ENCODE measurements around the gene SMAD7. TPM values are rescaled to one million over a fixed set of nuclear protein-coding genes. Genes with fewer than 3 reads are reported as not detected.

Gene SMAD7
- total RNA-seq, 5 donors from 2014 or later (not counting 1 experiment from before 2014, with no cell fraction given) = 28.5 to 138 (median 57.7) TPM

- Histone ChIP-seq H3K9me3 (no peaks in the 10 kb centered on the region), H3K27ac (ENCODE audit: low read length) (no peak overlapping the region), H3K4me1 (ENCODE audit: control insufficient read depth in 1 of 2, extremely low read depth in 1 of 2, insufficient read depth in 2 of 2, low read length in 2 of 2) (peaks cover 0 to 7% of the 10 kb centered on the region in 2 experiments), H3K36me3 (ENCODE audit: control insufficient read depth in 2 of 2, extremely low read depth in 1 of 2, insufficient read depth in 1 of 2, low read length in 1 of 2) (no peaks in the 10 kb centered on the region), H3K4me3 (ENCODE audit: control insufficient read depth in 1 of 2, extremely low read depth in 1 of 2, low read length in 1 of 2) (no peak overlapping the region), H3K27me3 (replicated peaks in 1 of 2; ENCODE audit: control insufficient read depth in 2 of 2, extremely low read depth in 1 of 2, insufficient read depth in 2 of 2, low read length in 1 of 2) (peaks cover 0 to 4% of the 10 kb centered on the region in 2 experiments)
- no peak for ATAC-seq (replicated peaks in 1 of 4)
- CTCF ChIA-PET = interaction anchor here in 1 of 2 donors (0.7 kb wide), 1 partner anchor 94 kb away, joined by 4 read pairs; no protein-coding TSS in a partner anchor
- H3K36me3 Mint-ChIP-seq = no peaks in the 10 kb centered on the region
- no peak overlapping the region for H3K27ac Mint-ChIP-seq
- no peak overlapping the region for H3K4me3 Mint-ChIP-seq
- H3K27me3 Mint-ChIP-seq = peaks cover 4 to 5% of the 10 kb centered on the region in 2 donors
- no peak for DNase-seq
- no CpG with 5 or more reads among the region's 1 CpG for WGBS (ENCODE audit: insufficient coverage)
- peaks cover 7 to 25% (median 8%) of the 10 kb centered on the region in 3 donors for H3K4me1 Mint-ChIP-seq
- POLR2A ChIA-PET = interaction anchor here in 1 of 2 donors (0.6 kb wide), 1 partner anchor 67 kb away, joined by 3 read pairs; no protein-coding TSS in a partner anchor
- H3K9me3 Mint-ChIP-seq = no peaks in the 10 kb centered on the region
These were observed 69.8 kb downstream of the SMAD7 start for GRCh38 chr18:48880931-48881330.

GRCh38 chr18:48879008-48879431, 71.7 kb downstream of the SMAD7 start:
- peaks cover 4 to 5% of the 10 kb centered on the region in 2 donors for H3K27me3 Mint-ChIP-seq
- H3K4me3 Mint-ChIP-seq = no peak overlapping the region
- DNase-seq (no peak), ATAC-seq (replicated peaks in 1 of 4) (no peak)
- CTCF ChIA-PET = interaction anchor here in 1 of 2 donors (0.5 kb wide), 1 partner anchor 1375 kb away, joined by 3 read pairs; no protein-coding TSS in a partner anchor
- POLR2A ChIA-PET = no interaction called here
- H3K36me3 ChIP-seq (ENCODE audit: control insufficient read depth in 2 of 2, extremely low read depth in 1 of 2, insufficient read depth in 1 of 2, low read length in 1 of 2) = no peaks in the 10 kb centered on the region
- no peak overlapping the region for H3K27ac ChIP-seq (ENCODE audit: low read length)
- peaks cover 0 to 7% of the 10 kb centered on the region in 2 experiments for H3K4me1 ChIP-seq (ENCODE audit: control insufficient read depth in 1 of 2, extremely low read depth in 1 of 2, insufficient read depth in 2 of 2, low read length in 2 of 2)
- WGBS (ENCODE audit: insufficient coverage) = 91% methylated on average over 4 of the region's 15 CpGs
- H3K27me3 ChIP-seq (replicated peaks in 1 of 2; ENCODE audit: control insufficient read depth in 2 of 2, extremely low read depth in 1 of 2, insufficient read depth in 2 of 2, low read length in 1 of 2) = peaks cover 0 to 5% of the 10 kb centered on the region in 2 experiments
- no peak overlapping the region for H3K4me3 ChIP-seq (ENCODE audit: control insufficient read depth in 1 of 2, extremely low read depth in 1 of 2, low read length in 1 of 2)
- H3K9me3 Mint-ChIP-seq = no peaks in the 10 kb centered on the region
- H3K27ac Mint-ChIP-seq = no peak overlapping the region
- no peaks in the 10 kb centered on the region for H3K36me3 Mint-ChIP-seq
- H3K4me1 Mint-ChIP-seq = peaks cover 7 to 14% (median 8%) of the 10 kb centered on the region in 3 donors
- no peaks in the 10 kb centered on the region for H3K9me3 ChIP-seq

GRCh38 chr18:48878471-48878870, 72.3 kb downstream of the SMAD7 start:
- ATAC-seq (replicated peaks in 1 of 4) = no peak
- Mint-ChIP-seq H3K4me1 (peaks cover 7 to 13% (median 8%) of the 10 kb centered on the region in 3 donors), H3K27me3 (peaks cover 4 to 5% of the 10 kb centered on the region in 2 donors), H3K4me3 (no peak overlapping the region), H3K9me3 (no peaks in the 10 kb centered on the region), H3K27ac (no peak overlapping the region), H3K36me3 (no peaks in the 10 kb centered on the region)
- no peaks in the 10 kb centered on the region for H3K9me3 ChIP-seq
- H3K36me3 ChIP-seq (ENCODE audit: control insufficient read depth in 2 of 2, extremely low read depth in 1 of 2, insufficient read depth in 1 of 2, low read length in 1 of 2) = no peaks in the 10 kb centered on the region
- no peak overlapping the region for H3K4me3 ChIP-seq (ENCODE audit: control insufficient read depth in 1 of 2, extremely low read depth in 1 of 2, low read length in 1 of 2)
- DNase-seq = no peak
- POLR2A ChIA-PET = no interaction called here
- peaks cover 0 to 5% of the 10 kb centered on the region in 2 experiments for H3K27me3 ChIP-seq (replicated peaks in 1 of 2; ENCODE audit: control insufficient read depth in 2 of 2, extremely low read depth in 1 of 2, insufficient read depth in 2 of 2, low read length in 1 of 2)
- H3K4me1 ChIP-seq (ENCODE audit: control insufficient read depth in 1 of 2, extremely low read depth in 1 of 2, insufficient read depth in 2 of 2, low read length in 2 of 2) = peaks cover 0 to 7% of the 10 kb centered on the region in 2 experiments
- CTCF ChIA-PET = no interaction called here
- 90% methylated on average over 11 of the region's 12 CpGs for WGBS (ENCODE audit: insufficient coverage)
- no peak overlapping the region for H3K27ac ChIP-seq (ENCODE audit: low read length)

- Mint-ChIP-seq H3K9me3 (no peaks in the 10 kb centered on the region), H3K4me3 (no peak overlapping the region), H3K27me3 (peaks cover 4 to 5% of the 10 kb centered on the region in 2 donors), H3K36me3 (no peaks in the 10 kb centered on the region), H3K4me1 (peaks cover 9 to 13% (median 9%) of the 10 kb centered on the region in 3 donors), H3K27ac (no peak overlapping the region)
- WGBS (ENCODE audit: insufficient coverage) = 92% methylated on average over 2 of the region's 3 CpGs
- H3K27ac ChIP-seq (ENCODE audit: low read length) = no peak overlapping the region
- ChIA-PET POLR2A (interaction anchor here in 1 of 2 donors (0.6 kb wide), 1 partner anchor 80 kb away, joined by 3 read pairs; no protein-coding TSS in a partner anchor), CTCF (no interaction called here)
- peaks cover 0 to 5% of the 10 kb centered on the region in 2 experiments for H3K27me3 ChIP-seq (replicated peaks in 1 of 2; ENCODE audit: control insufficient read depth in 2 of 2, extremely low read depth in 1 of 2, insufficient read depth in 2 of 2, low read length in 1 of 2)
- H3K4me1 ChIP-seq (ENCODE audit: control insufficient read depth in 1 of 2, extremely low read depth in 1 of 2, insufficient read depth in 2 of 2, low read length in 2 of 2) = peaks cover 0 to 9% of the 10 kb centered on the region in 2 experiments
- no peaks in the 10 kb centered on the region for H3K36me3 ChIP-seq (ENCODE audit: control insufficient read depth in 2 of 2, extremely low read depth in 1 of 2, insufficient read depth in 1 of 2, low read length in 1 of 2)
- ATAC-seq (replicated peaks in 1 of 4) = no peak
- no peak overlapping the region for H3K4me3 ChIP-seq (ENCODE audit: control insufficient read depth in 1 of 2, extremely low read depth in 1 of 2, low read length in 1 of 2)
- no peaks in the 10 kb centered on the region for H3K9me3 ChIP-seq
- DNase-seq = no peak
These were observed 72.8 kb downstream of the SMAD7 start for GRCh38 chr18:48877941-48878340.

- Mint-ChIP-seq H3K27me3 (peaks cover 4 to 5% of the 10 kb centered on the region in 2 donors), H3K4me1 (peaks cover 9 to 13% (median 11%) of the 10 kb centered on the region in 3 donors), H3K9me3 (no peaks in the 10 kb centered on the region), H3K27ac (no peak overlapping the region), H3K4me3 (no peak overlapping the region), H3K36me3 (no peaks in the 10 kb centered on the region)
- DNase-seq (no peak), ATAC-seq (replicated peaks in 1 of 4) (no peak)
- no peaks in the 10 kb centered on the region for H3K36me3 ChIP-seq (ENCODE audit: control insufficient read depth in 2 of 2, extremely low read depth in 1 of 2, insufficient read depth in 1 of 2, low read length in 1 of 2)
- H3K27me3 ChIP-seq (replicated peaks in 1 of 2; ENCODE audit: control insufficient read depth in 2 of 2, extremely low read depth in 1 of 2, insufficient read depth in 2 of 2, low read length in 1 of 2) = peaks cover 0 to 5% of the 10 kb centered on the region in 2 experiments
- H3K9me3 ChIP-seq = no peaks in the 10 kb centered on the region
- POLR2A ChIA-PET = no interaction called here
- no peak overlapping the region for H3K4me3 ChIP-seq (ENCODE audit: control insufficient read depth in 1 of 2, extremely low read depth in 1 of 2, low read length in 1 of 2)
- CTCF ChIA-PET = interaction anchor here in 1 of 2 donors (0.6 kb wide), 2 partner anchors 18 to 107 kb away, joined by 3 to 4 read pairs; no protein-coding TSS in a partner anchor
- H3K4me1 ChIP-seq (ENCODE audit: control insufficient read depth in 1 of 2, extremely low read depth in 1 of 2, insufficient read depth in 2 of 2, low read length in 2 of 2) = peaks cover 0 to 19% of the 10 kb centered on the region in 2 experiments
- no peak overlapping the region for H3K27ac ChIP-seq (ENCODE audit: low read length)
- 100% methylated on average over 1 of the region's 6 CpGs for WGBS (ENCODE audit: insufficient coverage)
These were observed 74.2 kb downstream of the SMAD7 start for GRCh38 chr18:48876590-48876989.

GRCh38 chr18:48875942-48876511, 74.7 kb downstream of the SMAD7 start:
- H3K4me3 Mint-ChIP-seq = no peak overlapping the region
- ChIA-PET CTCF (interaction anchor here in 1 of 2 donors (0.6 kb wide), 2 partner anchors 18 to 107 kb away, joined by 3 to 4 read pairs; no protein-coding TSS in a partner anchor), POLR2A (no interaction called here)
- Histone ChIP-seq H3K4me3 (ENCODE audit: control insufficient read depth in 1 of 2, extremely low read depth in 1 of 2, low read length in 1 of 2) (no peak overlapping the region), H3K4me1 (ENCODE audit: control insufficient read depth in 1 of 2, extremely low read depth in 1 of 2, insufficient read depth in 2 of 2, low read length in 2 of 2) (peaks cover 0 to 25% of the 10 kb centered on the region in 2 experiments), H3K27me3 (replicated peaks in 1 of 2; ENCODE audit: control insufficient read depth in 2 of 2, extremely low read depth in 1 of 2, insufficient read depth in 2 of 2, low read length in 1 of 2) (peaks cover 0 to 5% of the 10 kb centered on the region in 2 experiments), H3K36me3 (ENCODE audit: control insufficient read depth in 2 of 2, extremely low read depth in 1 of 2, insufficient read depth in 1 of 2, low read length in 1 of 2) (no peaks in the 10 kb centered on the region), H3K9me3 (no peaks in the 10 kb centered on the region), H3K27ac (ENCODE audit: low read length) (no peak overlapping the region)
- ATAC-seq (replicated peaks in 1 of 4) (no peak), DNase-seq (no peak)
- peaks cover 9 to 12% (median 11%) of the 10 kb centered on the region in 3 donors for H3K4me1 Mint-ChIP-seq
- H3K27me3 Mint-ChIP-seq = peaks cover 4 to 5% of the 10 kb centered on the region in 2 donors
- H3K27ac Mint-ChIP-seq = no peak overlapping the region
- H3K36me3 Mint-ChIP-seq = no peaks in the 10 kb centered on the region
- 79% methylated on average over 12 of the region's 15 CpGs for WGBS (ENCODE audit: insufficient coverage)
- H3K9me3 Mint-ChIP-seq = no peaks in the 10 kb centered on the region

Measured in T-cell (primary cell).